ENCODE results near the gene TECPR1.
A peak's percentile ranks its signal among the peaks of the same experiment; 100 is the strongest.

The TECPR1 gene

DNA sequence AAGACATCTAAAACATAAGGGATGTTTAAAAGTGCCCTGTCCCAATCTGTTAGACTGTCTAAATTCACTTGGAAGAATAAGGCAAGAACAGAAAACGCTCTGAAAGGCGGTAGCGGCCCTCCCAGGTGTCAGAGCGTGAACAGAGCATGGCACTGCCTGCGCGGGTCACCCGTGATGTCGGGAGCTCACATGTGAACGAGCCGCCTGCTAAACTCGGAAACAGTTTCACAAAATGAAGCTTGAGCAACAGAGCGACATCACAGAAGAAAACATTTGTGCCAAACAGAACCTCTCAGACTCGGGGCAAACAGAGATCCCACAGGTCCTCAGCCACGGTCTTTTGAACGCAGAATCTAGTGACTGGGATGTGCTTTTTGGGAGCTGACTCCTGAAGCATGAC, 42.3 kb upstream of the TECPR1 start:
- H3K27ac ChIP-seq: peak overlapping the region; percentile 64
- TF ChIP-seq, protein P1, sequence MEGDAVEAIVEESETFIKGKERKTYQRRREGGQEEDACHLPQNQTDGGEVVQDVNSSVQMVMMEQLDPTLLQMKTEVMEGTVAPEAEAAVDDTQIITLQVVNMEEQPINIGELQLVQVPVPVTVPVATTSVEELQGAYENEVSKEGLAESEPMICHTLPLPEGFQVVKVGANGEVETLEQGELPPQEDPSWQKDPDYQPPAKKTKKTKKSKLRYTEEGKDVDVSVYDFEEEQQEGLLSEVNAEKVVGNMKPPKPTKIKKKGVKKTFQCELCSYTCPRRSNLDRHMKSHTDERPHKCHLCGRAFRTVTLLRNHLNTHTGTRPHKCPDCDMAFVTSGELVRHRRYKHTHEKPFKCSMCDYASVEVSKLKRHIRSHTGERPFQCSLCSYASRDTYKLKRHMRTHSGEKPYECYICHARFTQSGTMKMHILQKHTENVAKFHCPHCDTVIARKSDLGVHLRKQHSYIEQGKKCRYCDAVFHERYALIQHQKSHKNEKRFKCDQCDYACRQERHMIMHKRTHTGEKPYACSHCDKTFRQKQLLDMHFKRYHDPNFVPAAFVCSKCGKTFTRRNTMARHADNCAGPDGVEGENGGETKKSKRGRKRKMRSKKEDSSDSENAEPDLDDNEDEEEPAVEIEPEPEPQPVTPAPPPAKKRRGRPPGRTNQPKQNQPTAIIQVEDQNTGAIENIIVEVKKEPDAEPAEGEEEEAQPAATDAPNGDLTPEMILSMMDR (conservative IDR thresholded peaks at IDR 0.05): no peak

DNA sequence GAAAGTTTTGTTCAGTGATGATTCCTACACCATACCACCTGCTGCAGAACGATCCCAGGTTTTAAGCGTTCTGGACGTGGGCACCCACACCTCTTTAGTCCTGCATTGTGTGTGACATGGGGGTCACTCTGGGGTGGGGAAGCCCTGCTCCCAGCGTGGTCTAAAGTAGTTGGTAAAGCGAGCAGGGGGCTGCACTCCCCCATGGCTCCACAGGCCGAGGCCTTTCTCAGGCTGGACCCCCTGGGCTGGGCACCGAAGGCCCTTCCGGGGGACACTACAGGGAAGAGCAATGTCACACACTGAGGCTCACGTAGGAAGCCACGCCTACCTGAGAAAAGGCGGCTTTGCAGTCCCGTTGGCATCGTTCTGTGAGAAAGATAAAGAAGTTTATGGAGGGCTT, 41.7 kb upstream of the TECPR1 start:
- TF ChIP-seq, protein P1 (conservative IDR thresholded peaks at IDR 0.05): no peak
- H3K27ac ChIP-seq: peak overlapping the region; percentile 64

DNA sequence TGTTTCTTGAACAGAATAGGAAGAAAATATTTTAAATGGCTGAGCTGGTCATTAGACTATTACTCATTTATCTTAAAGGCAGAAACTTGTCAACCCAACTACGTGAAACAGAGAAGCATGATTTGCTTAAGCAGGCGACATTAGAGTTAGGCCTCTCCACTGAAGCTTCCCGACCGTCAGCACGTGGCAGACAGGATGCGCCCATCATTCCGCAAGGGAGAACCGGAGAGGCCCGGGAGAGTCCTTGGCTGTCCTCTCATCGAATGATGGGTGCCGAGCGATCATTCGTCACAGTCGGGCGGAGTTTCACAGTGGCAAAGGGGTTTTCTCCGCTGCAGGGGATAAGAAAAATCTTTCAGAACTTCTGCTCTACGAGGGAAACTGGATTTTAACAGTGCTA, 41.2 kb upstream of the TECPR1 start:
- TF ChIP-seq, protein P1 (conservative IDR thresholded peaks at IDR 0.05): no peak
- H3K27ac ChIP-seq: peak overlapping the region; percentile 64; the same call in 1 of the 2 replicates

DNA sequence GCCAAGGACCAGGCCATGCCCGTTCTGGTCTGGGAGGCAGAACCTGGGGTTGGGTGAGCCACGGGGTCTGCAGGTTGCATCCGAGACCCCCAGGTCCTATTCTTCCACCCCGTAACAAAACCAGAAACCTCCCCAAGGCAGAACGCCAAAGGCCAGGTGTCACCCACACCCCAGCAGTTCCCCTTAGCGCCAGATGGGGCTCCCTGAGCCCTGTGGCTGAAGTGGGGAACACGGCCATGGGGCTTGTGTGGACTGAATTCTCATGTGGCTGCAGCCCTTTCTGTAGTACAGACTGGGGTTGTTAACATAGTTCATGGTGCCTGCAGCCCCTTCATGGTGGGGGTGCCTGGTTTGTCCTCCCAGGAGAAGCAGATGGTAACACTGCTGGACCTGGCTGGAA, 39.7 kb upstream of the TECPR1 start:
- peak overlapping the region; percentile 19; the same call in 1 of the 2 replicates for H3K27ac ChIP-seq
- TF ChIP-seq, protein P1 (conservative IDR thresholded peaks at IDR 0.05): no peak

DNA sequence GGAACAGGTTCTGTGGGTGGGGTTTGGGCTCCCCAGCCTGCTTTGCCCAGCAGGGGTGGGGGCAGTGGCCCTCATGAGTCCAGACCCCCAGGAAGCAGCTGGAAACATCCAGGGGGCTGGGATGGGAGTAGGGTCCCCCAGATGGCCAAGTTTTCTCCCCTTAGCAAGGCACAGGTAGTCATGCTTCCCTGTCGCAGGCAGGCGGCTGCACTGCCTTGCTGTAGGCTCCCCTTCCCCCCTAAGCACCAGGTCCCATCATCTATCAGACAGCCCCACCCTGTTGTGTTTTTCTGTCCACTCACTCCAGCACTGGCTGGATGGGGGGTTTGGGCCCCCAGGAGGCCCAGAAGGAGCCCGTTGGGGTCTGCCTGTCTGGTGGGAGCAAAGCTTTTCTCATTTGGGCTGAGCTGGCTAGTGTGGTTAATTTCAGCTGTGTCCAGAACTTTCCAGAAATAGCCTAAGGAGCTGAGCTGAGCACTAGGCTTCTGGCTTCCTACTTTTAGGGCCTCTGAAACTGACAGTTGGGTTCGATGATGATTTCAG, 37.4 kb upstream of the TECPR1 start:
- TF ChIP-seq, protein P1 (conservative IDR thresholded peaks at IDR 0.05): no peak
- peak overlapping the region; percentile 97 for H3K27ac ChIP-seq

DNA sequence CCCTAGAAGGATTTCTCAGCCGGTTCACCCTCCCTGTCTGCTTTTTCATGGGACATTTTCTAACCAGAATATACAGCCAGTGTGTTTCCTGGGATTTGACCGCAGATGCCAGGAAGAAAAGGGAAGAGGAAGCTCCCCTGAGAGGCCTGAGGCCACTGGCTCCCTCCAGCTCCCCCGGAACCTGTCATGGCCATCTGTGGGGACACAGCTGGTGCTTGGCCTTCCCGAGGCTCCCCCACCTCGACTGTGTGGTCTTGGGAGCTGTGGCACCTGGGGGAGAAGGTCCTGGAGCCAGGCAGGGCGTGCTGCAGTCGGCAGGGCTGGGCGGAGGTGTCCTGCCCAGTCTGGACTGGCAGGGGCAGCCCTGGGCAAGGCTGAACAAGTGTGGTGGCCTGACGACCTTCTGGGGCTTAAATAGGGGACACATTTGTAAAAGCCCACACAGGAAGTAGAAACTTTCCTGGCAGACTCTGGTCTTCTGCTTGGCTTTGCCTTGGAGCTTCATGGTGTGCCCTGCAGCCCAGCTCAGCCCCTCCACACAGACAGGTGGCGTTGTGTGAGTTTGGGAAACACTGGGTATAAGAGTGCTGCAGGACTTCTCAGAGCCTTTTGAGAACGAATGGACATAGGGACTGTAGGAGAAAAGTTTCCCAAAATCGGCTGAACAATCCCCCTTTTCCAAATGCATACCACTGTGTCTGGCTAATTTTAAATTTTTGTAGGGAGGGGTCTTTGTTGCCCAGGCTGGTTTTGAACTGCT, 36.2 kb upstream of the TECPR1 start:
- TF ChIP-seq, protein P1 (conservative IDR thresholded peaks at IDR 0.05): no peak
- peak overlapping the region; percentile 97 for H3K27ac ChIP-seq

DNA sequence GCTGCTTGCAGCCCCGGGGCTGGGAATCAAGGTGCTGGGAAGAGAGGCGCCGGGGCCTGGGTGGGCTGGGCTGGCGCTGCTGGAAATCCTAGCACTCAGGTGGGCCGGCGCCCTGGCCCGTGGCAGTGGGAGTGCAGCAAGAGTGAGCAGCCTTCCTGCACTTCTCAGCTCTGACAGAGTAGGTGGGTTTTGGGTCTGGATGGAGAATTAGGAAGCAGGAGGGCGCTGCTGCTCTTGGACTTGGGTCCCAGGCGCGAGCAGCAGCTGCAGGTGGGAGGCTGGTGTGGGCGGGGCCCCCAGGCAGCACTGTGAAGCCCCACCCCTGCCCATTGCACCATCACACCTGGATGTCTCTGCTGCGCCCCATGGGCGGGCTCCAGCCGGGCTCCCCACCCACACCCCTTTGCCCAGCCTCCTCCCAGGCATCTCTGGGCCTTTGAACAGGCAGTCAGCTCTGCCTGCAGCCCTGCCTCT, 35.5 kb upstream of the TECPR1 start:
- peak overlapping the region; percentile 97; the same call in 1 of the 2 replicates for H3K27ac ChIP-seq
- TF ChIP-seq, protein P1 (conservative IDR thresholded peaks at IDR 0.05): no peak

Data from VCaP (cell line).